ENCODE data around the gene WDR1.

WDR1 gene

DNA sequence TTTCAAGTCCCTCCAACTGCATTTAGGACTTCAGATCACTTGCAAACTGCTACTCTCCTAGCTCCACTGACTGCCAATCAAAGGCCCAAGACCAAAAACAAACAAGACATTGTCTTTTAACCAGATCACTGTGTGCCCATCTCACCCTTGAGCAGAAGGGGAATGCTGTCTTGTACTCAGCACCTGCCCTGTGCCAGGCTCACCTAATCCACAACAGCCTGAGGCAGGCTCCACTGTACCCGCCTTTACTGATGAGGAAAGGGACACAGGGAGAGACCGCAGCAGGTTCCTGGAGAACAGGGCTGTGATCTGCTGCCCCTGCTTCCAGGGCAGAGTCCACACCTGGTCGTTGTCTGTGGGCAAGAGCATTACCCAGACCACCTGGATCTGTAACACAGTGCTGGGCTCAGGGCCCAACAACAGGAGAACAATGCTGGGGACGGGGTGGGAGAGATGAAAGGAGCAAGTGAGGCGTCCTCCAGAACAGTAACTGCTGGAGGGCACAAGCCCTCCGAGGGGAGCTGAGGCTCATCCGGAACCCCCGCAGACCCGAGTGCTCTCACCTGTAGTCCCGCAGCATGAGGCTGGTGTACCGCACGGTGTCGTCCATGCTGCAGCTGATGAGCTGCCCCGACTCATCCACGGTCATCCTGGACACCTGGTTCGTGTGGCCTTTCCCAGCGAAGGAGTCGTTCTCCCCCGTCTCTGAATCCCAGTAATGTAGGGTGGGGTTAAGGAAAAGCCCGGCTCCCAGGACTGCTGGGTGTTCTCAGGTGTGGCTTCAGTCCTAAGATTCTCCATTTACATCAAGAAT, 33.9 kb downstream of the WDR1 start:
- no peaks in the 10 kb centered on the region for H3K4me1 ChIP-seq (ENCODE audit: insufficient read depth, low read length, severe bottlenecking)
- H3K27ac ChIP-seq (ENCODE audit: low read depth, low read length, poor library complexity, severe bottlenecking): no peak overlapping the region
- no peaks in the 10 kb centered on the region for H3K9me2 ChIP-seq (ENCODE audit: low read depth, low read length)
- H3K9ac ChIP-seq (ENCODE audit: low read length): no peak overlapping the region
- no peak overlapping the region for H2AFZ ChIP-seq (ENCODE audit: low read length)
- H3K36me3 ChIP-seq (ENCODE audit: insufficient read depth, low read length): peaks cover 71% of the 10 kb centered on the region
- TF ChIP-seq, protein P1, sequence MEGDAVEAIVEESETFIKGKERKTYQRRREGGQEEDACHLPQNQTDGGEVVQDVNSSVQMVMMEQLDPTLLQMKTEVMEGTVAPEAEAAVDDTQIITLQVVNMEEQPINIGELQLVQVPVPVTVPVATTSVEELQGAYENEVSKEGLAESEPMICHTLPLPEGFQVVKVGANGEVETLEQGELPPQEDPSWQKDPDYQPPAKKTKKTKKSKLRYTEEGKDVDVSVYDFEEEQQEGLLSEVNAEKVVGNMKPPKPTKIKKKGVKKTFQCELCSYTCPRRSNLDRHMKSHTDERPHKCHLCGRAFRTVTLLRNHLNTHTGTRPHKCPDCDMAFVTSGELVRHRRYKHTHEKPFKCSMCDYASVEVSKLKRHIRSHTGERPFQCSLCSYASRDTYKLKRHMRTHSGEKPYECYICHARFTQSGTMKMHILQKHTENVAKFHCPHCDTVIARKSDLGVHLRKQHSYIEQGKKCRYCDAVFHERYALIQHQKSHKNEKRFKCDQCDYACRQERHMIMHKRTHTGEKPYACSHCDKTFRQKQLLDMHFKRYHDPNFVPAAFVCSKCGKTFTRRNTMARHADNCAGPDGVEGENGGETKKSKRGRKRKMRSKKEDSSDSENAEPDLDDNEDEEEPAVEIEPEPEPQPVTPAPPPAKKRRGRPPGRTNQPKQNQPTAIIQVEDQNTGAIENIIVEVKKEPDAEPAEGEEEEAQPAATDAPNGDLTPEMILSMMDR (IDR thresholded peaks at IDR 0.05; ENCODE audit: low read length): no peak
- TF ChIP-seq EZH2 (IDR thresholded peaks at IDR 0.05; ENCODE audit: borderline replicate concordance, low read length): no peak
- H3K27me3 ChIP-seq (ENCODE audit: insufficient read depth, low read length): no peaks in the 10 kb centered on the region
- no peaks in the 10 kb centered on the region for H3K9me3 ChIP-seq (ENCODE audit: low read length)
- no peak overlapping the region for H3K4me2 ChIP-seq (ENCODE audit: low read length)
- H3K4me3 ChIP-seq (ENCODE audit: low read depth, low read length, poor library complexity, severe bottlenecking): no peak overlapping the region
- no peaks in the 10 kb centered on the region for H3F3A ChIP-seq (ENCODE audit: insufficient read depth, low read length)
- H4K20me1 ChIP-seq (ENCODE audit: insufficient read depth, low read length): no peaks in the 10 kb centered on the region
- H3K79me2 ChIP-seq (ENCODE audit: insufficient read depth, low read length): no peaks in the 10 kb centered on the region

DNA sequence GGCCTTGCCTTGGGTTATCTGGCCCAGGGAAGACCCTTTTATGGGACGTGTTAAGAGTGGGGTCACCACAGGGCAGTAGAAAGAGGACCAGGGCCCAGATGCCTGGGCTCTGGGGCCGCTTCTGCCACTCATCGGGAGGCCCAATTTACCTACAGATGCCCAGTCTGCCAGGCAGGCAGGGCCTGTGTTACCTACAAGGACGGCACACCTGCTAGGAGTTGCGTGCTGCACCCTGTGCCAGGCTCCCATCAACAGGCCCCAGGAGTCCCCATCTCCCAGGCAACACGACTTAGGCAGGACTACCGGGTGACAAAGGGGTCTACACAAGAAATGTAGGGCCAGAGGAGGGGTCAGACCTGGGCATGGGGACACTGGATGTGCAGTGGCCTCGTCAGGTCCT, 34.6 kb downstream of the WDR1 start:
- Histone ChIP-seq H3K79me2 (ENCODE audit: insufficient read depth, low read length) (no peaks in the 10 kb centered on the region), H3K9me3 (ENCODE audit: low read length) (no peaks in the 10 kb centered on the region), H3K9ac (ENCODE audit: low read length) (no peak overlapping the region), H3K9me2 (ENCODE audit: low read depth, low read length) (no peaks in the 10 kb centered on the region), H4K20me1 (ENCODE audit: insufficient read depth, low read length) (no peaks in the 10 kb centered on the region), H3K4me1 (ENCODE audit: insufficient read depth, low read length, severe bottlenecking) (no peaks in the 10 kb centered on the region), H3K27ac (ENCODE audit: low read depth, low read length, poor library complexity, severe bottlenecking) (no peak overlapping the region), H3K4me2 (ENCODE audit: low read length) (no peak overlapping the region), H3K36me3 (ENCODE audit: insufficient read depth, low read length) (peaks cover 71% of the 10 kb centered on the region), H3F3A (ENCODE audit: insufficient read depth, low read length) (no peaks in the 10 kb centered on the region), H3K4me3 (ENCODE audit: low read depth, low read length, poor library complexity, severe bottlenecking) (no peak overlapping the region), H2AFZ (ENCODE audit: low read length) (no peak overlapping the region), H3K27me3 (ENCODE audit: insufficient read depth, low read length) (no peaks in the 10 kb centered on the region)
- TF ChIP-seq, protein P1 (IDR thresholded peaks at IDR 0.05; ENCODE audit: low read length): no peak
- no peak for TF ChIP-seq EZH2 (IDR thresholded peaks at IDR 0.05; ENCODE audit: borderline replicate concordance, low read length)

DNA sequence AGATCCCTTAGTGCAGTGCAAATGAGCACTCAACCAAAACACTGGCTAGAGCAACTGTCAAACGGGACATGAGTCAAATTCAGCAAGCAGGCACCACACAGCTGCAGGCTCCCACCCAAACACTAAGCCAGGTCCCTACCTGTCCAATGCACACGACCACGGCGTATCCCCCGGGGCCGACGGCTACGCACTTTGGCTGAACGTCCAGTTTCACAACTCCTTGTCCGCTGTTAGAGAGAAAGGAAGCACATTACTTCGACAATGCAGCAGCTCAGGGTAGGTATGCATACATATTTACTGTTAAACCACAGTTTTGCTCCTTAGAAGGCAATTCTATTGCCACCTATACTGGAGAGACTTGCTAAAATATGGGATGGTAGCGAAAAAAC, 35.4 kb downstream of the WDR1 start:
- peaks cover 65% of the 10 kb centered on the region for H3K36me3 ChIP-seq (ENCODE audit: insufficient read depth, low read length)

More for the DNA sequence above, 35.4 kb downstream of the WDR1 start:
- Histone ChIP-seq H2AFZ (ENCODE audit: low read length) (no peak overlapping the region), H3K9me2 (ENCODE audit: low read depth, low read length) (no peaks in the 10 kb centered on the region), H3K9me3 (ENCODE audit: low read length) (no peaks in the 10 kb centered on the region), H3K27me3 (ENCODE audit: insufficient read depth, low read length) (no peaks in the 10 kb centered on the region), H3K9ac (ENCODE audit: low read length) (no peak overlapping the region), H4K20me1 (ENCODE audit: insufficient read depth, low read length) (no peaks in the 10 kb centered on the region), H3K4me2 (ENCODE audit: low read length) (no peak overlapping the region), H3K79me2 (ENCODE audit: insufficient read depth, low read length) (no peaks in the 10 kb centered on the region), H3K4me1 (ENCODE audit: insufficient read depth, low read length, severe bottlenecking) (no peaks in the 10 kb centered on the region), H3F3A (ENCODE audit: insufficient read depth, low read length) (no peaks in the 10 kb centered on the region), H3K27ac (ENCODE audit: low read depth, low read length, poor library complexity, severe bottlenecking) (no peak overlapping the region), H3K4me3 (ENCODE audit: low read depth, low read length, poor library complexity, severe bottlenecking) (no peak overlapping the region)
- TF ChIP-seq EZH2 (IDR thresholded peaks at IDR 0.05; ENCODE audit: borderline replicate concordance, low read length): no peak
- TF ChIP-seq, protein P1 (IDR thresholded peaks at IDR 0.05; ENCODE audit: low read length): no peak

All from OCI-LY1 (cell line).